A549 (cell line): ENCODE results near the gene MT1H. TPM values are rescaled to one million over a fixed set of nuclear protein-coding genes. Genes with fewer than 3 reads are reported as not detected.

Source experiments
- ATAC-seq, 2 experiments: fragments of 200-7000 bp in 1 of 2; fragments of >200 bp in 1 of 2; cut with Nextera tagmentation in 1 of 2; cut with Tn5 transposase in 1 of 2; 3 replicates each; pipeline versions ENCODE4 v1.8.0 to v1.9.1; 2018 to 2020; ENCODE audit warnings: mild to moderate bottlenecking in 1 of 2, moderate library complexity in 1 of 2
- CTCF ChIA-PET: fragments of 300-600 bp; sonication (Branson Sonifier 250); formaldehyde crosslinking; extraction: SDS; loops from one replicate; lab custom pipeline; 2021; ENCODE audit warnings: antibody characterized with exemption, inconsistent platforms; lab: Yijun Ruan, JAX
- POLR2A ChIA-PET: fragments of 350-600 bp; formaldehyde crosslinking; extraction: SDS; loops from one replicate; lab custom pipeline; 2021; ENCODE audit warnings: antibody characterized with exemption, inconsistent platforms; lab: Yijun Ruan, JAX
- DNase-seq, 2 experiments: peaks; one replicate each; pipeline versions ENCODE4 v3.0.0 to v3.0.0-alpha.2; 2011 to 2016; ENCODE audit warnings: low read depth in 1 of 2, low spot score in 1 of 2
- FAIRE-seq: peaks from 2 replicates; lab custom pipeline; 2011; peaks lifted over from hg19 to GRCh38; lab: Jason Lieb, UNC
- H3K27ac ChIP-seq, 2 experiments: fragments of >200 bp; sonication (Bioruptor Twin); formaldehyde crosslinking; 3 replicates each; pipeline ENCODE4 v1.5.1; 2016 to 2017
- H3K4me1 ChIP-seq: fragments of >200 bp; sonication (Bioruptor Twin); formaldehyde crosslinking; 3 replicates; pipeline ENCODE4 v1.6.1; 2016
- H3K4me2 ChIP-seq: fragments of >200 bp; sonication (Bioruptor Twin); formaldehyde crosslinking; 3 replicates; pipeline ENCODE4 v1.6.1; 2016
- H3K4me3 ChIP-seq: fragments of >200 bp; sonication (Bioruptor Twin); formaldehyde crosslinking; 3 replicates; pipeline ENCODE4 v1.5.1; 2016
- H3K9me3 ChIP-seq: fragments of >200 bp; sonication (Bioruptor Twin); formaldehyde crosslinking; 3 replicates; pipeline ENCODE4 v1.6.1; 2016
- CBX2 ChIP-seq: fragments of 200-600 bp; sonication (generic); IDR thresholded peaks from 2 replicates; pipeline ENCODE4 v1.6.1; 2016; ENCODE audit warnings: low read depth, mild to moderate bottlenecking, borderline replicate concordance
- CEBPB ChIP-seq, 2 experiments: fragments of >200 bp in 1 of 2; sonication (Bioruptor Twin) in 1 of 2; formaldehyde crosslinking in 1 of 2; IDR thresholded peaks; 2 replicates each; pipeline ENCODE4 v1.6.1; 2012 to 2016
- E2F6 ChIP-seq: IDR thresholded peaks from 2 replicates; pipeline ENCODE4 v1.6.1; 2012; ENCODE audit warnings: low read depth, borderline replicate concordance
- EHMT2 ChIP-seq: fragments of 200-600 bp; sonication (generic); IDR thresholded peaks from 2 replicates; pipeline ENCODE4 v1.6.1; 2016; ENCODE audit warnings: antibody characterized with exemption, low read depth, mild to moderate bottlenecking, moderate library complexity
- EP300 ChIP-seq, 2 experiments: fragments of >200 bp; sonication (Bioruptor Twin); formaldehyde crosslinking; IDR thresholded peaks; 2 replicates in 1 of 2; 3 replicates in 1 of 2; pipeline ENCODE4 v1.6.1; 2016 to 2017
- FOSL2 ChIP-seq, 2 experiments: fragments of 450-650 bp in 1 of 2; fragments of >200 bp in 1 of 2; sonication (Bioruptor Twin) in 1 of 2; formaldehyde crosslinking; IDR thresholded peaks; 2 replicates each; pipeline versions ENCODE4 v1.5.0 to v1.6.1; 2016 to 2020; ENCODE audit warnings: mild to moderate bottlenecking in 1 of 2, moderate library complexity in 1 of 2
- HES2 ChIP-seq: fragments of >200 bp; sonication (Bioruptor Twin); formaldehyde crosslinking; IDR thresholded peaks from 2 replicates; pipeline ENCODE4 v1.6.1; 2016
- HOXB5 ChIP-seq: fragments of 250-450 bp; sonication (Bioruptor Pico); IDR thresholded peaks from 2 replicates; pipeline ENCODE4 v1.5.0; 2020; ENCODE audit warnings: mild to moderate bottlenecking, moderate library complexity
- JUN ChIP-seq, 2 experiments: fragments of >200 bp; sonication (Bioruptor Twin); formaldehyde crosslinking; IDR thresholded peaks; 2 replicates in 1 of 2; 3 replicates in 1 of 2; pipeline ENCODE4 v1.6.1; 2016 to 2017
- KDM1A ChIP-seq: fragments of 200-600 bp; sonication (generic); IDR thresholded peaks from 2 replicates; pipeline ENCODE4 v1.6.1; 2016; ENCODE audit warnings: low read depth, mild to moderate bottlenecking
- MAFK ChIP-seq: fragments of 450-650 bp; IDR thresholded peaks from 2 replicates; pipeline ENCODE4 v1.6.1; 2014; ENCODE audit not compliant: partially characterized antibody
- MAX ChIP-seq: IDR thresholded peaks from 2 replicates; pipeline ENCODE4 v1.6.1; 2012
- NPAS2 ChIP-seq: fragments of 250-450 bp; sonication (Bioruptor Pico); IDR thresholded peaks from 2 replicates; pipeline ENCODE4 v1.8.0; 2022; ENCODE audit warnings: mild to moderate bottlenecking, moderate library complexity, borderline replicate concordance
- NR3C1 ChIP-seq: fragments of >200 bp; sonication (Bioruptor Twin); formaldehyde crosslinking; IDR thresholded peaks from 3 replicates; pipeline ENCODE4 v1.6.1; 2017
- PHF8 ChIP-seq: fragments of 200-600 bp; sonication (generic); IDR thresholded peaks from 2 replicates; pipeline ENCODE4 v1.6.1; 2016; ENCODE audit warnings: low read depth, mild to moderate bottlenecking, antibody characterized with exemption, moderate library complexity, borderline replicate concordance
- RCOR1 ChIP-seq: fragments of 150-350 bp; IDR thresholded peaks from 2 replicates; pipeline ENCODE4 v1.6.1; 2014; ENCODE audit warnings: antibody characterized with exemption, low read length, low read depth
- SMC3 ChIP-seq: fragments of >200 bp; sonication (Bioruptor Twin); formaldehyde crosslinking; IDR thresholded peaks from 3 replicates; pipeline ENCODE4 v1.6.1; 2018; ENCODE audit warnings: inconsistent platforms
- SREBF2 ChIP-seq: fragments of 450-650 bp; IDR thresholded peaks from 2 replicates; pipeline ENCODE4 v1.6.1; 2014; ENCODE audit warnings: mild to moderate bottlenecking, moderate library complexity
- TFCP2L1 ChIP-seq: fragments of 250-450 bp; sonication (Bioruptor Pico); IDR thresholded peaks from 2 replicates; pipeline ENCODE4 v1.5.0; 2021; ENCODE audit warnings: mild to moderate bottlenecking
- WGBS: methylation state at CpG from one replicate; pipeline ENCODE4 v1.1.6; 2017; ENCODE audit errors: missing lambda C conversion rate; 5-methylcytosine and 5-hydroxymethylcytosine counted together
- polyA plus RNA-seq, 4 experiments: library from polyadenylated mRNA; depleted of rRNA in 3 of 4; stranded (reverse); fragments of >200 nt; fragmentation: RNase III in 1 of 4; extraction: RNeasy Plus Mini Kit Qiagen cat#74134 plus additional on column Dnase treatment in 1 of 4; gene quantifications; 2 replicates in 3 of 4; 3 replicates in 1 of 4; pipeline ENCODE4 v1.2.3, GENCODE V29; 2011 to 2017
- TF ChIP-seq, protein P1 (sequence below): fragments of >200 bp; sonication (Bioruptor Twin); formaldehyde crosslinking; IDR thresholded peaks from 3 replicates; pipeline ENCODE4 v1.6.1; 2016
- TF ChIP-seq, protein P2 (sequence below): fragments of 250-450 bp; sonication (Bioruptor Pico); IDR thresholded peaks from 2 replicates; pipeline ENCODE4 v1.5.0; 2020; ENCODE audit warnings: low read depth, mild to moderate bottlenecking, moderate library complexity

MT1H gene
- polyA plus RNA-seq, 2 of the 4 experiments (the other 2 are of a cell fraction): not detected

GRCh38 chr16:56630134-56630533 lies 39.5 kb upstream of the MT1H start (continued):
- no peak for TF ChIP-seq SMC3
- TF ChIP-seq NPAS2 (CRISPR knock-in tag): no peak

DNA sequence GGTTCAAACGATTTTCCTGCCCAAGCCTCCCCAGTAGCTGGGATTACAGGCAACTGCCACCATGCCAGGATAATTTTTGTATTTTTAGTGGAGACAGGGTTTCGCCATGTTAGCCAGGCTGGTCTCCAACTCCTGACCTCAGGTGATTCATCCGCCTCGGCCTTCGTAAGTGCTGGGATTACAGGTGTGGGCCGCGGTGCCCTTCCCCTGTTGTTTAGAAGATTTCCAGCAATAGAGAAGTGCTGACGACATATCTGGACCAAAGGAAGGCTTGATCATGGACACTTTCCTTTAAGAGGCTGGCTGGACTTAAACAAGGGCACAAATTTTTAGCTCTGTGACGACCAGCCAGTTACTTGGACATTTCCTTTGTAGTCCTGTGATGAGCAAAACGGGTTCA lies 38.4 kb upstream of the MT1H start:
- FAIRE-seq (no peak), DNase-seq (no peak), ATAC-seq (no peak)
- Histone ChIP-seq H3K9me3 (no peaks in the 10 kb centered on the region), H3K4me2 (no peak overlapping the region), H3K4me1 (peaks cover 14% of the 10 kb centered on the region), H3K27ac (no peak overlapping the region), H3K4me3 (no peak overlapping the region)
- POLR2A ChIA-PET: interaction anchor here (0.7 kb wide), 1 partner anchor 12 kb away, joined by 3 read pairs; no protein-coding TSS in a partner anchor
- CTCF ChIA-PET: interaction anchor here (1.0 to 2.6 kb wide), 6 partner anchors 9 to 71 kb away, joined by 4 to 16 read pairs (median 6); no protein-coding TSS in a partner anchor
- 73% methylated on average over 10 of the region's 10 CpGs for WGBS
- no peak for TF ChIP-seq KDM1A
- TF ChIP-seq FOSL2 (IDR thresholded peaks at IDR 0.05): no peak
- no peak for TF ChIP-seq FOSL2 (CRISPR knock-in tag; IDR thresholded peaks at IDR 0.05)

- no peak for DNase-seq
- CTCF ChIA-PET: interaction anchor here (1.5 to 2.6 kb wide), 2 partner anchors 11 to 24 kb away, joined by 4 to 16 read pairs; no protein-coding TSS in a partner anchor
- Histone ChIP-seq H3K9me3 (no peaks in the 10 kb centered on the region), H3K27ac (no peak overlapping the region), H3K4me1 (peaks cover 10% of the 10 kb centered on the region), H3K4me2 (no peak overlapping the region), H3K4me3 (no peak overlapping the region)
- 91% methylated on average over 14 of the region's 14 CpGs for WGBS
- no peak for ATAC-seq
- FAIRE-seq: no peak
- POLR2A ChIA-PET: no interaction called here
- TF ChIP-seq NR3C1 (no peak), TFCP2L1 (CRISPR knock-in tag) (no peak), CEBPB (IDR thresholded peaks at IDR 0.05) (no peak), EHMT2 (no peak), KDM1A (no peak), JUN (IDR thresholded peaks at IDR 0.05) (no peak), EP300 (IDR thresholded peaks at IDR 0.05) (no peak), E2F6 (no peak), HOXB5 (no peak), CBX2 (no peak), PHF8 (no peak), SREBF2 (no peak), RCOR1 (no peak), MAFK (no peak), MAX (no peak), NPAS2 (CRISPR knock-in tag) (no peak), HES2 (no peak)
- TF ChIP-seq, protein P1, sequence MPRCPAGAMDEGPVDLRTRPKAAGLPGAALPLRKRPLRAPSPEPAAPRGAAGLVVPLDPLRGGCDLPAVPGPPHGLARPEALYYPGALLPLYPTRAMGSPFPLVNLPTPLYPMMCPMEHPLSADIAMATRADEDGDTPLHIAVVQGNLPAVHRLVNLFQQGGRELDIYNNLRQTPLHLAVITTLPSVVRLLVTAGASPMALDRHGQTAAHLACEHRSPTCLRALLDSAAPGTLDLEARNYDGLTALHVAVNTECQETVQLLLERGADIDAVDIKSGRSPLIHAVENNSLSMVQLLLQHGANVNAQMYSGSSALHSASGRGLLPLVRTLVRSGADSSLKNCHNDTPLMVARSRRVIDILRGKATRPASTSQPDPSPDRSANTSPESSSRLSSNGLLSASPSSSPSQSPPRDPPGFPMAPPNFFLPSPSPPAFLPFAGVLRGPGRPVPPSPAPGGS: no peak
- TF ChIP-seq, protein P2, sequence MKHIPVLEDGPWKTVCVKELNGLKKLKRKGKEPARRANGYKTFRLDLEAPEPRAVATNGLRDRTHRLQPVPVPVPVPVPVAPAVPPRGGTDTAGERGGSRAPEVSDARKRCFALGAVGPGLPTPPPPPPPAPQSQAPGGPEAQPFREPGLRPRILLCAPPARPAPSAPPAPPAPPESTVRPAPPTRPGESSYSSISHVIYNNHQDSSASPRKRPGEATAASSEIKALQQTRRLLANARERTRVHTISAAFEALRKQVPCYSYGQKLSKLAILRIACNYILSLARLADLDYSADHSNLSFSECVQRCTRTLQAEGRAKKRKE (CRISPR knock-in tag): no peak
Observed at GRCh38 chr16:56631832-56632155, 37.8 kb upstream of the MT1H start.
